Esophagus muscularis mucosa (tissue), 3 donors: ENCODE data around the gene COA3.

ENCODE experiments used
- POLR2A ChIP-seq: fragments of 450-650 bp; IDR thresholded peaks from one replicate; pipeline ENCODE4 v1.6.1; 2017; ENCODE audit warnings: antibody characterized with exemption, moderate library complexity, mild to moderate bottlenecking, low read depth
- POLR2AphosphoS5 ChIP-seq, 2 donors: sonication (generic); formaldehyde crosslinking; IDR thresholded peaks; one replicate each; pipeline ENCODE4 v1.6.1; 2017; ENCODE audit warnings: antibody characterized with exemption in 2 of 2
- TF ChIP-seq, protein P1 (sequence below), 3 experiments: fragments of 200-600 bp in 2 of 3; fragments of 450-650 bp in 1 of 3; sonication (generic) in 2 of 3; IDR thresholded peaks; one replicate each; pipeline ENCODE4 v1.5.1; 2017 to 2019; ENCODE audit warnings: antibody characterized with exemption in 3 of 3, mild to moderate bottlenecking in 2 of 3, moderate library complexity in 1 of 3

DNA sequence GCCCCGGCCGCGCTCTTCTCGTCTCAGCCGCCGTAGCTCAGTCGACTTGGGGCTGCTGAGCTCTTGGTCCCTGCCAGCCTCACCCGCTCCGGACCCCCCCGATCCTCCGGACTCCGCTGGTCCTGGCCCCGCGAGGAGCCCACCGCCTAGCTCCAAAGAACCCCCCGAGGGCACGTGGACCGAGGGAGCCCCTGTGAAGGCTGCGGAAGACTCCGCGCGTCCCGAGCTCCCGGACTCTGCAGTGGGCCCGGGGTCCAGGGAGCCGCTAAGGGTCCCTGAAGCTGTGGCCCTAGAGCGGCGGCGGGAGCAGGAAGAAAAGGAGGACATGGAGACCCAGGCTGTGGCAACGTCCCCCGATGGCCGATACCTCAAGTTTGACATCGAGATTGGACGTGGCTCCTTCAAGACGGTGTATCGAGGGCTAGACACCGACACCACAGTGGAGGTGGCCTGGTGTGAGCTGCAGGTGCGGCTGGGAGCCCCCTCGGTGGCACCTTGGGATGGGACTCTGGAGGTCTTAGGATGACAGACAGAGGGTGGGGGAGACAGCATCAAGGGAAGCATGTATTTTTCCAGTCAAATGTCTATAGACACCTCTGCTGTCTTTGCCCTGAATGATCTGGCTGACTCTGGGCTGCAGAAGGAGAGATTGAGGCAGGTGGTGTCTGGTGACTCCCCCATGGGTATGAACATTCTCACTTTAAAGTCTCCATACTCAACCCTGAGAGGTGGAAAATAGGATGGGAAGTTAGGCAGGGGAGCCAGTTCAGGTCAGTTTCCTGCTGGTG, 17.5 kb downstream of the COA3 start:
- TF ChIP-seq, protein P1, sequence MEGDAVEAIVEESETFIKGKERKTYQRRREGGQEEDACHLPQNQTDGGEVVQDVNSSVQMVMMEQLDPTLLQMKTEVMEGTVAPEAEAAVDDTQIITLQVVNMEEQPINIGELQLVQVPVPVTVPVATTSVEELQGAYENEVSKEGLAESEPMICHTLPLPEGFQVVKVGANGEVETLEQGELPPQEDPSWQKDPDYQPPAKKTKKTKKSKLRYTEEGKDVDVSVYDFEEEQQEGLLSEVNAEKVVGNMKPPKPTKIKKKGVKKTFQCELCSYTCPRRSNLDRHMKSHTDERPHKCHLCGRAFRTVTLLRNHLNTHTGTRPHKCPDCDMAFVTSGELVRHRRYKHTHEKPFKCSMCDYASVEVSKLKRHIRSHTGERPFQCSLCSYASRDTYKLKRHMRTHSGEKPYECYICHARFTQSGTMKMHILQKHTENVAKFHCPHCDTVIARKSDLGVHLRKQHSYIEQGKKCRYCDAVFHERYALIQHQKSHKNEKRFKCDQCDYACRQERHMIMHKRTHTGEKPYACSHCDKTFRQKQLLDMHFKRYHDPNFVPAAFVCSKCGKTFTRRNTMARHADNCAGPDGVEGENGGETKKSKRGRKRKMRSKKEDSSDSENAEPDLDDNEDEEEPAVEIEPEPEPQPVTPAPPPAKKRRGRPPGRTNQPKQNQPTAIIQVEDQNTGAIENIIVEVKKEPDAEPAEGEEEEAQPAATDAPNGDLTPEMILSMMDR (IDR thresholded peaks at IDR 0.05) = no peak
- TF ChIP-seq POLR2AphosphoS5 (IDR thresholded peaks at IDR 0.05) (no peak), POLR2A (no peak)
